Measurements from ENCODE around the gene RAI1. TPM values are rescaled to one million over a fixed set of nuclear protein-coding genes. Genes with fewer than 3 reads are reported as not detected.
A peak's percentile ranks its signal among the peaks of the same experiment; 100 is the strongest.

RAI1 gene
- total and polyA plus RNA-seq, 12 donors, result 4.2 to 37.3 (median 26.9) TPM

DNA sequence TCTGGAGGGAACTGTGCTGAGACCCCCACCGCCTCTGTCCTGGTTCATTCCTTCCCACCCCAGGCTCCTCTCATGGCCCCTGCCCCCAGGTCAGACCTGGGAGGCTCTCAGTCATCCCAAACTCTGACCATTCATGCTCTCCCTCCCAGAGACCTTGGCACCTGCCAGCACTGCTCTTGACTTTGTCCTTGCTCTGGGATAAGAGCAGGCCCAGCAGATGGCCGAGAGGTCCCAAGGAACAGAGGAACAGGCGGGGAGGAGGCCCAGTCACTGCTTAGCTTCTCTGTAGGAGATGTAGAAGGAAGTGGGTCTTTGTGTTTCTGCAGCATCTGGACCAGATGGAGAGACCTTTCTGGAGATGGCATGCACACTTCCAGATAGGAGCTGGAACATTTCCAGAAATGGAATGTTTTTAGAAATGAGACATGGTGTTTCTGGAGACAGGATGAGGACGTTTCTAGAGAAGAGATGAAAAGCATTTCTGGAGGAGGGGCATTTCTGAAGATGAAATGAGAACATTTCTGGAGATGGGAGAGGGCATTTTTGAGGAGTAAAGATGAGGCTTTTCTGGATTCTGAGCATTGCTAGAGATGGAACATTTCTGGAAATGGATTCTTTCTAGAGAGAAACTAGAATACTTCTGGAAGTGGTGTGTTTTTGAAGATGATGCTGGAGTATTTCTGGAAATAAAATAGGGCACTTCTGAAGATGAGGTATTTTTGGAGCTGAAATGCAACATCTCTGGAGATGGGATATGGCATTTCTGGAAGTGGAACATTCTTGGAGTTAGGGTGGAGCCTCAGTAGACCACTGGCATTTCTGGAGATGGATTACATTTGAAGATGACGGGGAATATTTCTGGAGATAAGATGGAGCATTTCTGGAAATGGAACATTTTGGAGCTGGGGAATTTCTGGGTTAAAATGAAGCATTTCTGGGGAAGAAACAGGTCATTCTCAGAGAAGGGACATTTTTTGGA, 55.2 kb downstream of the RAI1 start:
- TF ChIP-seq POLR2A (IDR thresholded peaks at IDR 0.05) (no peak), CTCF (IDR thresholded peaks at IDR 0.05) (no peak)
- Histone ChIP-seq H3K4me3 (no peak overlapping the region), H3K27me3 (no peaks in the 10 kb centered on the region), H3K4me1 (replicated peaks in 1 of 2) (peaks cover 40 to 59% of the 10 kb centered on the region in 2 donors), H3K27ac (peak overlapping the region in 2 of 5 donors; percentile 85 to 87), H3K36me3 (replicated peaks in 1 of 2) (no peaks in the 10 kb centered on the region), H3K9me3 (replicated peaks in 1 of 3) (no peaks in the 10 kb centered on the region)
- peak in 3 of 7 donors; percentile 54 to 69 (median 61) for DNase-seq
- intact Hi-C loops (cut with DNase I), result no loop called here
- WGBS, 4 donors, result 52 to 66% (median 58%) methylated on average over 4 to 5 of the region's 5 CpGs

- Histone ChIP-seq H3K36me3 (replicated peaks in 1 of 2) (no peaks in the 10 kb centered on the region), H3K4me3 (no peak overlapping the region), H3K9me3 (replicated peaks in 1 of 3) (no peaks in the 10 kb centered on the region), H3K27me3 (no peaks in the 10 kb centered on the region), H3K27ac (peak overlapping the region in 4 of 5 donors; percentile 36 to 87 (median 74)), H3K4me1 (replicated peaks in 1 of 2) (peaks cover 52 to 64% of the 10 kb centered on the region in 2 donors)
- WGBS, 4 donors, result 40 to 71% (median 50%) methylated on average over 2 to 16 of the region's 16 CpGs
- DNase-seq, result no peak
- intact Hi-C loops (cut with DNase I), result no loop called here
- no peak for TF ChIP-seq POLR2A (IDR thresholded peaks at IDR 0.05)
- TF ChIP-seq CTCF (IDR thresholded peaks at IDR 0.05), result no peak
Observed at GRCh38 chr17:17737961-17738894, 57.0 kb downstream of the RAI1 start.

GRCh38 chr17:17738901-17739300, 57.6 kb downstream of the RAI1 start:
- peak in 5 of 7 donors; percentile 67 to 76 (median 74) for DNase-seq
- 25 to 56% (median 40%) methylated on average over 8 of the region's 8 CpGs for WGBS, 4 donors
- H3K36me3 ChIP-seq (replicated peaks in 1 of 2), result no peaks in the 10 kb centered on the region
- H3K27ac ChIP-seq, result peak overlapping the region in 4 of 5 donors; percentile 36 to 87 (median 76)
- no peaks in the 10 kb centered on the region for H3K27me3 ChIP-seq
- intact Hi-C loops (cut with DNase I), result no loop called here
- H3K4me1 ChIP-seq (replicated peaks in 1 of 2), result peaks cover 57 to 66% of the 10 kb centered on the region in 2 donors
- no peak for TF ChIP-seq POLR2A (IDR thresholded peaks at IDR 0.05)
- TF ChIP-seq CTCF (IDR thresholded peaks at IDR 0.05), result no peak
- no peaks in the 10 kb centered on the region for H3K9me3 ChIP-seq (replicated peaks in 1 of 3)
- no peak overlapping the region for H3K4me3 ChIP-seq

Measured in adrenal gland (tissue), 12 donors.